GM19035 (cell line): ENCODE data around the gene PRTFDC1.
"Not testable (repeated sequence)": the region's sequence is repeated elsewhere in the genome, so short reads cannot be mapped to it uniquely, and the experiment has no call there.

Experiments
- ATAC-seq: cut with Tn5 transposase; IDR thresholded peaks from one replicate; pipeline ENCODE4 v1.9.1; 2021; ENCODE audit not compliant: unreplicated experiment

The PRTFDC1 gene

GRCh38 chr10:24966962-24967481 is 14.6 kb upstream of the PRTFDC1 start:
- no peak for ATAC-seq

GRCh38 chr10:24965051-24965450 is 12.6 kb upstream of the PRTFDC1 start:
- ATAC-seq: no peak

- no peak for ATAC-seq
Measured at GRCh38 chr10:24963521-24964041, 11.2 kb upstream of the PRTFDC1 start.

- ATAC-seq: no peak
Measured at GRCh38 chr10:24962995-24963394, 10.6 kb upstream of the PRTFDC1 start.

- ATAC-seq: no peak
Measured at GRCh38 chr10:24961582-24961981, 9.2 kb upstream of the PRTFDC1 start.

- no peak for ATAC-seq
Measured at GRCh38 chr10:24959382-24959730, 7.0 kb upstream of the PRTFDC1 start.

- no peak for ATAC-seq
Measured at GRCh38 chr10:24958721-24959381, 6.4 kb upstream of the PRTFDC1 start.

GRCh38 chr10:24958091-24958720 is 5.8 kb upstream of the PRTFDC1 start:
- no peak for ATAC-seq

- ATAC-seq: not testable (repeated sequence)
Measured at GRCh38 chr10:24957624-24958051, 5.2 kb upstream of the PRTFDC1 start.

GRCh38 chr10:24953675-24954074 is 1.3 kb upstream of the PRTFDC1 start:
- no peak for ATAC-seq

- peak; percentile 75 for ATAC-seq
Measured at GRCh38 chr10:24952707-24953645, 570 bp upstream of the PRTFDC1 start.

GRCh38 chr10:24951201-24952142 is 934 bp downstream of the PRTFDC1 start:
- no peak for ATAC-seq

- no peak for ATAC-seq
Measured at GRCh38 chr10:24950439-24950838, 2.0 kb downstream of the PRTFDC1 start.

GRCh38 chr10:24949616-24950015 is 2.8 kb downstream of the PRTFDC1 start:
- ATAC-seq: no peak

GRCh38 chr10:24947304-24948097 is 4.9 kb downstream of the PRTFDC1 start:
- ATAC-seq: peak; percentile 62

- no peak for ATAC-seq
Measured at GRCh38 chr10:24944512-24945255, 7.7 kb downstream of the PRTFDC1 start.

- no peak for ATAC-seq
Measured at GRCh38 chr10:24938525-24938924, 13.9 kb downstream of the PRTFDC1 start.

GRCh38 chr10:24938076-24938475 is 14.3 kb downstream of the PRTFDC1 start:
- no peak for ATAC-seq
